Activated T-cell treated with anti-CD3 and anti-CD28 coated beads, Interleukin-2, amount 50 U/mL, for 24 hours (primary cell): ENCODE measurements around the gene MROH2A.
"Not testable (repeated sequence)": the region's sequence is repeated elsewhere in the genome, so short reads cannot be mapped to it uniquely, and the experiment has no call there.

Source experiments
- DNase-seq: peaks from one replicate; pipeline ENCODE4 v3.0.0-alpha.2; 2020
- H3K27ac Mint-ChIP-seq: 2 replicates; pipeline ENCODE4 v1.8.0; 2020; ENCODE audit warnings: mild to moderate bottlenecking, mixed read lengths
- H3K27me3 Mint-ChIP-seq: 2 replicates; pipeline ENCODE4 v1.8.0; 2020; ENCODE audit warnings: mixed read lengths
- H3K36me3 Mint-ChIP-seq: 2 replicates; pipeline ENCODE4 v1.8.0; 2020; ENCODE audit warnings: low read depth, mixed read lengths
- H3K4me1 Mint-ChIP-seq: 2 replicates; pipeline ENCODE4 v1.8.0; 2020; ENCODE audit warnings: low read depth, mixed read lengths
- H3K4me3 Mint-ChIP-seq: 2 replicates; pipeline ENCODE4 v1.8.0; 2020; ENCODE audit warnings: mild to moderate bottlenecking, moderate library complexity, mixed read lengths
- H3K9me3 Mint-ChIP-seq: 2 replicates; pipeline ENCODE4 v1.8.0; 2020; ENCODE audit warnings: mixed read lengths

Gene MROH2A, protein sequence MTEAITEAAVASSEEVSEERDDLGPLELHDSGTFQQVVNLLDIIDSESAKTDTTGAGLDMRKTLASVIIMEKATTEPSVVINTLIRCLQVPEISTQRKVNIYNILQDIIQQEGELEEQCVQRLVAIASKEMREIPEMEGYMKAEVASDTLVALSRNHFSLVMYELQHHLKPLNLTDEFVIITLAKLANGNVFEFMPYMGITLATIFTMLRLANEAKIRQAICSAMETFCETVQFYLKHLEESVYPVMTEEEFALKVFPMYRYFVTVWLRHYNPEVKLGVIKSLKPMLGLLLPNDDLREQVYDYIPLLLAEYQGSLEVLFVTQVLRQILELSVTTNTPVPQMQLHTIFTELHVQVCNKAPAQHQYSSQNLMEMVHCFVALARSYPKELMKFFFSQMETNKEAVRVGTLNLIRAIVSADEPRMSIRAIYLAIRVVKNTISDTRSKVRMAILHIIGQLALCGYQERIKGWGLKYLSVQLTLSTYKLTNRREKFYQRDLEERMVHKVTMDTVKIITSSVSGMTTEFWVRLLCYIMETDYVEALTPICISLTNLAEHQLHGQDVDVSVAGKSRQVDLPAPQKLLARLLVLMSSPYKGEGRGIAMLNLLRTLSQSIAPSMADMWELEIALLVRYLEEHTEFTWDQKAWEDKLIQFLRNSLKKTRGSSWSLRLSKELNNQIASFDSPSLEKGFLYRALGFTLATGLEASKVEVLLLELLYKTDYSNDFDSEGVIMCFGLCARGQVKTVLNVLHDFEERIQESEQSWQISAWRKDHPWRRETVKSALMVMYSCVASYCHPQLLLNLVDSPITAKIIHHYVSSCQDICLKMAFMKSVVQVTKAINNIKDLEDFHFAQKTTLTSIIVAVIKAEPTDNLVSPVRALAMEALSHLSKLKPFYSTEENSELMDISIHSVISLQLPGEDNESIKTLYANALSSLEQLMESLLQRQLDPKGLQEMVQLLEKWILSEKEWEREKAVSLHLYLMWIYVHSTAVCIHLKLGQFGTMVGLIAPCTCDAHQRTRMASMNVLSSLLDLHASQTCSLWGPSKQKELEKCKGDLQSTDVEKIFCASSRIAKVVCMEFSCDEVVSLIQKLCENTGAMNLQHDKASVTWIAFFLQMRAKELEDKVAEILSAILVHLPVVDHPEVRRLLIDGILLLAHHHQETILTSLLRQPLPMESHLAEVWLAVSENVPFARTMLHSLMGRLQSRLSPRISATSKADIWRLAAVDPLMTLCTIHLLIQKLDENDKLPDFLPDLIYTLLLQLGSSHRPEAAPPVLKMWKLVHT (N-terminal part only)

DNA sequence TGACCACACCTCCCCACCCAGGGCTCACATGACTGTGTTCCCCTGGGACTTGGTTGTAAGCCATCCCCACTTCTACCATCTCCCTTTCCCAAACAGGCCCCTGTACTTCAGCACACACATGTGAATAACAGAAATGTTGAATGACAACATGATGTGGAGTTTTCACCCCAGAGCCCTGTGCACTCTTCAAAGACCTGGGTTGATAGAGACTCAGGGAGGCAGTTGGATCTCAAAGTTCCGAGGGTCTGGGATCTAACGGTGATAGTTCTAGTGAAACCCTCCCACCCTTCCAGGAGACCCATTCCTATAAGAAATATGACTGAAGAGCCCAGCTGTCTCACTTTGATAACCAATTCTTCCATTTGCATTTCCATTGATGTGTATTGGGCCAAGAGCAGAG, at the start of gene MROH2A:
MROH2A (plus strand) TSS at position 301 of the 400 bp plus-strand sequence. CDS start 1,029 bp downstream, outside the sequence.
- peaks cover 14% of the 10 kb centered on the region for H3K9me3 Mint-ChIP-seq
- H3K36me3 Mint-ChIP-seq, result no peaks in the 10 kb centered on the region
- DNase-seq, result no peak
- H3K4me3 Mint-ChIP-seq, result no peak within 1 kb of the TSS
- H3K27me3 Mint-ChIP-seq, result peaks cover 24% of the 10 kb centered on the region
- H3K4me1 Mint-ChIP-seq, result no peaks in the 10 kb centered on the region
- no peak within 1 kb of the TSS for H3K27ac Mint-ChIP-seq

GRCh38 chr2:233728723-233729301, 49.3 kb upstream of the MROH2A start, which contains the start of gene UGT1A3:
Gene UGT1A3, plus strand, starts transcription at chr2:233729042. Its CDS starts 85 bp downstream, at chr2:233729127.
- Mint-ChIP-seq H3K27me3 (peaks cover 17% of the 10 kb centered on the region), H3K4me1 (no peaks in the 10 kb centered on the region), H3K27ac (no peak within 1 kb of the TSS), H3K9me3 (no peaks in the 10 kb centered on the region), H3K36me3 (no peaks in the 10 kb centered on the region), H3K4me3 (no peak within 1 kb of the TSS)
- no peak for DNase-seq

- peaks cover 39% of the 10 kb centered on the region for H3K27me3 Mint-ChIP-seq
- not testable (repeated sequence) for H3K4me1 Mint-ChIP-seq, H3K36me3 Mint-ChIP-seq, DNase-seq, H3K4me3 Mint-ChIP-seq, H3K9me3 Mint-ChIP-seq, H3K27ac Mint-ChIP-seq
Observed at GRCh38 chr2:233736868-233737653, 41.1 kb upstream of the MROH2A start.

- H3K4me3 Mint-ChIP-seq, result no peak overlapping the region
- no peaks in the 10 kb centered on the region for H3K36me3 Mint-ChIP-seq
- H3K9me3 Mint-ChIP-seq, result no peaks in the 10 kb centered on the region
- H3K4me1 Mint-ChIP-seq, result no peaks in the 10 kb centered on the region
- peaks cover 35% of the 10 kb centered on the region for H3K27me3 Mint-ChIP-seq
- DNase-seq, result no peak
- no peak overlapping the region for H3K27ac Mint-ChIP-seq
Observed at GRCh38 chr2:233740870-233741269, 37.3 kb upstream of the MROH2A start.

DNA sequence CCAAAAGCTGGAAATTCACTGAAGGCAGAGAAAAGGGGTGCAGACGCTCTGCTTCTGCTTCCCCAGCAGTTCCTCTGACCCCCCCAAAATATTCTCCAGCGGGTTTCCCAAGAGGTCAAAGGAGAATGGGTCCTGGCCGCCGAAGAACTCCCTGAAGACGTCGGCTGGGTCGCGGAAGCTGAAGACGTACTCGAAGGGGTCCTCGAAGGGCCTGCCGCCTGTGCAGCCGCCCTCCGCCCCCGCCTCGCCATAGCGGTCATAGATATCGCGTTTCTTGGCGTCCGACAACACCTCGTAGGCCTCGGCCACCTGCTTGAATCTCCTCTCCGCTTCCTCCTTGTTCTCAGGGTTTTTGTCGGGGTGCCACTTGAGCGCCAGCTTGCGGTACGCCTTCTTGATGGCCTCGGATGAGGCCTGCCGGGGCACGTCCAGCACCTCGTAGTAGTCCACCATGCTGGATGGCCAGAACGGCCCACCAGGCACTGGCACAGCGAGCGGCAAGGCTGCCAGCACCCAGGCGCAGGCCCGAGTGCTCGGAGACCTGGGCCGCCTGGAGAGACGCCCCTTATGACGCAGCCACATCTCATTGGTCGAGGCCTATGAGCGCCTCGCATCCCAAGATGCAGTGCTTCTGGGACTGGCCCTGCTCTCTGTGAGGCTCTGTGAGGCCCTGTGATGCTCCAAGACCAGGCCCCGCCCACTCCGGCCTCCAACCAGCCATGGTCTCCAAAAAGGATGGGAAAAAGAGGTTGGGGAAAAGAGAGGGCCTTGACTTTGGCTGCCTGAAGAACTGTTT, 34.5 kb upstream of the MROH2A start:
- no peak for DNase-seq
- H3K36me3 Mint-ChIP-seq, result no peaks in the 10 kb centered on the region

DNA sequence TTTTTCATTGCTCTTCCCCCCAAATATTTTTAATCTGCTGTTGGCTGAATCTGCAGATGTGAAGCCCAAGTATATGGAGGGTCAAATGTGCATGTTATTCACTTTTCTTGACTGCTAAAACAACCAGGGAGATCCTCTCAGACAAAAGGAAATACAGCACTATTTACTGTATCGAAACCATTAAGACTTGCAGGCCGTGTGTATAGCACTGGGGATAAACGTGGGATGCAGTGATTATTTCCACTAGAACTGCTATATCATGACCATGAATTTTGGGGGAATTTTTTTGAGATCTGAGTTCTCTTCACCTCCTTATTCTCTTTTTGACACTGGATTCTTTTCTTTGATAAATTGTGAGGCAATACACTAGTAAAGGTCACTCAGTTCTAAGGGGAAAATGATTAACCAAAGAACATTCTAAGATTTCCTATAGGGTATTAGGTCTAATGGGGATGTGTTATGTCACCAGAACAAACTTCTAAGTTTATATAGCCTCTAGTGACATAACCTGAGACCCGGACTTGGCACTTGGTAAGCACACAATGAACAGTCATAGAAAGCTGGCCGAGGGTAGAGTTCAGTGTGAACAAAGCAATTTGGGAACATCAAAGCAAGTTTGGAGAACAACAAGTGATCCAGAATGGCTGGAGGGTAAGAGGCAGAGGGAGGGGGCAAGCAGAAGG, 32.9 kb upstream of the MROH2A start:
- no peak for DNase-seq
- peaks cover 34% of the 10 kb centered on the region for H3K27me3 Mint-ChIP-seq
- no peaks in the 10 kb centered on the region for H3K4me1 Mint-ChIP-seq
- H3K4me3 Mint-ChIP-seq, result no peak overlapping the region
- H3K27ac Mint-ChIP-seq, result no peak overlapping the region
- peaks cover 6% of the 10 kb centered on the region for H3K9me3 Mint-ChIP-seq
- no peaks in the 10 kb centered on the region for H3K36me3 Mint-ChIP-seq

More for the DNA sequence above, 34.5 kb upstream of the MROH2A start:
- H3K4me3 Mint-ChIP-seq, result no peak overlapping the region
- H3K27ac Mint-ChIP-seq, result no peak overlapping the region
- H3K4me1 Mint-ChIP-seq, result no peaks in the 10 kb centered on the region
- peaks cover 34% of the 10 kb centered on the region for H3K27me3 Mint-ChIP-seq
- H3K9me3 Mint-ChIP-seq, result no peaks in the 10 kb centered on the region

GRCh38 chr2:233745838-233746237, 32.3 kb upstream of the MROH2A start:
- H3K27me3 Mint-ChIP-seq, result peaks cover 33% of the 10 kb centered on the region
- not testable (repeated sequence) for H3K36me3 Mint-ChIP-seq, H3K4me3 Mint-ChIP-seq, H3K27ac Mint-ChIP-seq, H3K4me1 Mint-ChIP-seq, H3K9me3 Mint-ChIP-seq, DNase-seq

DNA sequence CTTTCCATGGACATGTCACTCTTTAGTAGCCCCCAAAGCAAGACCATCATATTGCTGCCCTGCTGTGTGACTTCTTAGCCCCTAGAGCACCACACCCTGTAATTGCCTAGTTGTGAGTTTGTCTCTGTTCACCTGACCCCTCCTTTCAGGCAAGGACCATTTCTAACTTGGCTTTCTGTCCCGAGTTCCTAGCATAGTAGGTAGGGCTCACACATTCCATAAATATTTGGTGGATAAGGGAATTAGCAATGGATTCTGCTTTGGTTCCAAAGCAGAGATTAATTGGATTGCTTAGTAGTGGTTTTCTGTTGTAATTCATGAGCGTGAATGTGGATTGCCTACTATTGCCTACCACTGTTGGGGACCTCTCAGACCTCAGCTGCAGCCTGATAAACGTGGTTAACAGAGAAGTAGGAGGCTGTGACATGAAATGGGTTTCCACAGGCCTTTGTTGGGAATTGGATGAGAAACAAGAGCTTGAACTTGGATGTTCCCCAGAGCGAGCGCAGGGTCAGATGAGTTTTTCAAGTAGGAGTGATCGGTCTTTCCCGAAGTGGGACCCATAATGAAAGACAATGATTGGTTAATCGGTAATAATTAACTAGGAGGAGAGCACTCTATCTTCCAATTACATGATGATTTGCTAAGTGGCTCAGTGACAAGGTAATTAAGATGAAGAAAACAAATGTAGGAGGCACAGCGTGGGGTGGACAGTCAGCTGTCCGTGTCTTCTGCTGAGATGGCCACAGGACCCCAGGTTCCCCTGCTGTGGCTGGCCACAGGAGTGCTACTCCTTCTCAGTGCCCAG, 31.5 kb upstream of the MROH2A start:
- no peaks in the 10 kb centered on the region for H3K4me1 Mint-ChIP-seq
- no peak for DNase-seq
- peaks cover 30% of the 10 kb centered on the region for H3K27me3 Mint-ChIP-seq
- no peak overlapping the region for H3K27ac Mint-ChIP-seq
- peaks cover 13% of the 10 kb centered on the region for H3K9me3 Mint-ChIP-seq
- no peaks in the 10 kb centered on the region for H3K36me3 Mint-ChIP-seq
- H3K4me3 Mint-ChIP-seq, result no peak overlapping the region

- Mint-ChIP-seq H3K4me3 (no peak overlapping the region), H3K9me3 (peaks cover 13% of the 10 kb centered on the region), H3K4me1 (no peaks in the 10 kb centered on the region), H3K27me3 (peaks cover 30% of the 10 kb centered on the region), H3K36me3 (no peaks in the 10 kb centered on the region), H3K27ac (no peak overlapping the region)
- no peak for DNase-seq
Observed at GRCh38 chr2:233747283-233747544, 30.9 kb upstream of the MROH2A start.

- H3K27me3 Mint-ChIP-seq, result peaks cover 37% of the 10 kb centered on the region
- not testable (repeated sequence) for DNase-seq, H3K4me3 Mint-ChIP-seq, H3K4me1 Mint-ChIP-seq, H3K27ac Mint-ChIP-seq, H3K36me3 Mint-ChIP-seq
- peaks cover 13% of the 10 kb centered on the region for H3K9me3 Mint-ChIP-seq
Observed at GRCh38 chr2:233750689-233751088, 27.4 kb upstream of the MROH2A start.

- not testable (repeated sequence) for H3K27ac Mint-ChIP-seq, H3K4me3 Mint-ChIP-seq
Observed at GRCh38 chr2:233751212-233752009, 26.7 kb upstream of the MROH2A start.

More at GRCh38 chr2:233751212-233752009, 26.7 kb upstream of the MROH2A start:
- not testable (repeated sequence) for H3K36me3 Mint-ChIP-seq, DNase-seq, H3K4me1 Mint-ChIP-seq
- Mint-ChIP-seq H3K9me3 (peaks cover 13% of the 10 kb centered on the region), H3K27me3 (peaks cover 36% of the 10 kb centered on the region)
